Measurements from ENCODE around the gene SYT6.

The SYT6 gene

GRCh38 chr1:114152508-114153260, 985 bp downstream of the SYT6 start:
- H3K4me2 ChIP-seq (ENCODE audit: low read depth, low read length, poor library complexity, severe bottlenecking), result no peak overlapping the region
- no peak overlapping the region for H3K27ac ChIP-seq (ENCODE audit: low read depth, low read length)
- H3K9me2 ChIP-seq (replicated peaks; ENCODE audit: insufficient read depth, low read length), result no peaks in the 10 kb centered on the region
- no peaks in the 10 kb centered on the region for H4K20me1 ChIP-seq (ENCODE audit: low read depth, low read length)
- H3K9ac ChIP-seq (ENCODE audit: low read length), result no peak overlapping the region
- H3K36me3 ChIP-seq (ENCODE audit: low read length), result no peaks in the 10 kb centered on the region
- no peak for TF ChIP-seq EZH2phosphoT487 (conservative IDR thresholded peaks at IDR 0.05; ENCODE audit: low read length)
- TF ChIP-seq CTCF (IDR thresholded peaks at IDR 0.05; ENCODE audit: insufficient read depth, low read length, poor library complexity, severe bottlenecking), result no peak
- no peaks in the 10 kb centered on the region for H3F3A ChIP-seq (ENCODE audit: insufficient read depth)
- no peaks in the 10 kb centered on the region for H3K27me3 ChIP-seq (ENCODE audit: low read length)
- no peak overlapping the region for H2AFZ ChIP-seq (ENCODE audit: low read depth, low read length, severe bottlenecking)
- H3K9me3 ChIP-seq (ENCODE audit: insufficient read depth, low read length), result no peaks in the 10 kb centered on the region
- no peak overlapping the region for H3K4me3 ChIP-seq (ENCODE audit: insufficient read depth, low read length, poor library complexity, severe bottlenecking)
- H3K79me2 ChIP-seq (ENCODE audit: insufficient read depth, low read length), result no peaks in the 10 kb centered on the region

- Histone ChIP-seq H3K9me2 (replicated peaks; ENCODE audit: insufficient read depth, low read length) (no peaks in the 10 kb centered on the region), H4K20me1 (ENCODE audit: low read depth, low read length) (no peaks in the 10 kb centered on the region), H3F3A (ENCODE audit: insufficient read depth) (no peaks in the 10 kb centered on the region), H3K27me3 (ENCODE audit: low read length) (no peaks in the 10 kb centered on the region), H3K36me3 (ENCODE audit: low read length) (no peaks in the 10 kb centered on the region), H3K79me2 (ENCODE audit: insufficient read depth, low read length) (no peaks in the 10 kb centered on the region), H3K4me3 (ENCODE audit: insufficient read depth, low read length, poor library complexity, severe bottlenecking) (no peak overlapping the region), H3K27ac (ENCODE audit: low read depth, low read length) (no peak overlapping the region), H3K4me2 (ENCODE audit: low read depth, low read length, poor library complexity, severe bottlenecking) (no peak overlapping the region), H2AFZ (ENCODE audit: low read depth, low read length, severe bottlenecking) (no peak overlapping the region), H3K9ac (ENCODE audit: low read length) (no peak overlapping the region), H3K9me3 (ENCODE audit: insufficient read depth, low read length) (no peaks in the 10 kb centered on the region)
- TF ChIP-seq CTCF (IDR thresholded peaks at IDR 0.05; ENCODE audit: insufficient read depth, low read length, poor library complexity, severe bottlenecking), result no peak
- TF ChIP-seq EZH2phosphoT487 (conservative IDR thresholded peaks at IDR 0.05; ENCODE audit: low read length), result no peak
Measured at GRCh38 chr1:114152089-114152507, 1.6 kb downstream of the SYT6 start.

GRCh38 chr1:114150016-114150415, 3.7 kb downstream of the SYT6 start:
- TF ChIP-seq CTCF (IDR thresholded peaks at IDR 0.05; ENCODE audit: insufficient read depth, low read length, poor library complexity, severe bottlenecking), result no peak
- TF ChIP-seq EZH2phosphoT487 (conservative IDR thresholded peaks at IDR 0.05; ENCODE audit: low read length), result no peak
- no peak overlapping the region for H2AFZ ChIP-seq (ENCODE audit: low read depth, low read length, severe bottlenecking)
- H3K4me2 ChIP-seq (ENCODE audit: low read depth, low read length, poor library complexity, severe bottlenecking), result no peak overlapping the region
- H3K9me3 ChIP-seq (ENCODE audit: insufficient read depth, low read length), result no peaks in the 10 kb centered on the region
- no peaks in the 10 kb centered on the region for H3F3A ChIP-seq (ENCODE audit: insufficient read depth)
- H3K27ac ChIP-seq (ENCODE audit: low read depth, low read length), result no peak overlapping the region
- no peaks in the 10 kb centered on the region for H3K36me3 ChIP-seq (ENCODE audit: low read length)
- H4K20me1 ChIP-seq (ENCODE audit: low read depth, low read length), result no peaks in the 10 kb centered on the region
- H3K9ac ChIP-seq (ENCODE audit: low read length), result no peak overlapping the region
- H3K9me2 ChIP-seq (replicated peaks; ENCODE audit: insufficient read depth, low read length), result no peaks in the 10 kb centered on the region
- H3K27me3 ChIP-seq (ENCODE audit: low read length), result no peaks in the 10 kb centered on the region
- H3K4me3 ChIP-seq (ENCODE audit: insufficient read depth, low read length, poor library complexity, severe bottlenecking), result no peak overlapping the region
- no peaks in the 10 kb centered on the region for H3K79me2 ChIP-seq (ENCODE audit: insufficient read depth, low read length)

All from SU-DHL-6 (cell line).